GM12865 (cell line): ENCODE results near the gene MAN2B2.

Experiments
- DNase-seq: peaks from one replicate; pipeline ENCODE4 v3.0.0; 2010; ENCODE audit warnings: low read depth
- H3K4me3 ChIP-seq: 2 replicates; pipeline ENCODE4 v1.5.1; 2011; ENCODE audit warnings: mild to moderate bottlenecking, low read depth, low read length, control low read depth
- CTCF ChIP-seq: IDR thresholded peaks from 2 replicates; pipeline ENCODE4 v1.5.1; 2011; ENCODE audit warnings: low read length, control low read depth, low read depth, inconsistent platforms; ENCODE audit not compliant: insufficient read depth; ENCODE audit errors: missing control alignments

The MAN2B2 gene

GRCh38 chr4:6560416-6561172 lies 14.4 kb upstream of the MAN2B2 start:
- no peak for DNase-seq
- H3K4me3 ChIP-seq: no peak overlapping the region
- TF ChIP-seq CTCF: no peak

GRCh38 chr4:6561173-6561516 lies 13.8 kb upstream of the MAN2B2 start:
- H3K4me3 ChIP-seq: no peak overlapping the region
- no peak for TF ChIP-seq CTCF
- DNase-seq: no peak

GRCh38 chr4:6561706-6562371 lies 13.2 kb upstream of the MAN2B2 start:
- no peak for DNase-seq
- TF ChIP-seq CTCF: no peak
- no peak overlapping the region for H3K4me3 ChIP-seq

GRCh38 chr4:6562931-6563901 lies 11.8 kb upstream of the MAN2B2 start:
- no peak for TF ChIP-seq CTCF
- no peak for DNase-seq
- H3K4me3 ChIP-seq: no peak overlapping the region

- no peak for DNase-seq
- no peak for TF ChIP-seq CTCF
- no peak overlapping the region for H3K4me3 ChIP-seq
Observed at GRCh38 chr4:6563935-6564645, 10.9 kb upstream of the MAN2B2 start.

GRCh38 chr4:6565691-6566390 lies 9.1 kb upstream of the MAN2B2 start:
- DNase-seq: no peak
- TF ChIP-seq CTCF: no peak
- no peak overlapping the region for H3K4me3 ChIP-seq
